KG1 (cell line): ENCODE results near the gene EPHA6.
"Not testable (repeated sequence)": the region's sequence is repeated elsewhere in the genome, so short reads cannot be mapped to it uniquely, and the experiment has no call there.

Source experiments
- DNase-seq: peaks from one replicate; lab custom pipeline; 2025; lab: John Stamatoyannopoulos, UW

Gene EPHA6

GRCh38 chr3:97470481-97470880 is 656.1 kb downstream of the EPHA6 start:
- no peak for DNase-seq

DNA sequence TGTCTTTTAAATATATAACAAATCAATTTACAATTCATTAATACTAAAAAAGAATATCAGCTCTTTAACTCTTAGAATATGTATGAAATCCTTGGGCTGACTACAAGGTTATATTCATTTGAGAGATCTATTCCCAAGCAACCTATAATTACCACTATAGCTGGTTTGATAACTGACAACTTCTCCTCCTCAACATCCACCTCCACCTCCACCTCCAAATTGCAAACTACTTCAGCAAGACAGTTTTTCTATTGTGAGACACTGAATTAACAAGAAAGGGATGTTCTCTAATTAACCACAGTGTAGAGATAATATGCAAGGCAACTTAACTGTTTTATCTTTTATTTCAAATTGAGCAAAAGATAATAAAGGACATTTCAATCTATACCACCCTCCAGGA is 665.3 kb downstream of the EPHA6 start:
- DNase-seq = no peak

DNA sequence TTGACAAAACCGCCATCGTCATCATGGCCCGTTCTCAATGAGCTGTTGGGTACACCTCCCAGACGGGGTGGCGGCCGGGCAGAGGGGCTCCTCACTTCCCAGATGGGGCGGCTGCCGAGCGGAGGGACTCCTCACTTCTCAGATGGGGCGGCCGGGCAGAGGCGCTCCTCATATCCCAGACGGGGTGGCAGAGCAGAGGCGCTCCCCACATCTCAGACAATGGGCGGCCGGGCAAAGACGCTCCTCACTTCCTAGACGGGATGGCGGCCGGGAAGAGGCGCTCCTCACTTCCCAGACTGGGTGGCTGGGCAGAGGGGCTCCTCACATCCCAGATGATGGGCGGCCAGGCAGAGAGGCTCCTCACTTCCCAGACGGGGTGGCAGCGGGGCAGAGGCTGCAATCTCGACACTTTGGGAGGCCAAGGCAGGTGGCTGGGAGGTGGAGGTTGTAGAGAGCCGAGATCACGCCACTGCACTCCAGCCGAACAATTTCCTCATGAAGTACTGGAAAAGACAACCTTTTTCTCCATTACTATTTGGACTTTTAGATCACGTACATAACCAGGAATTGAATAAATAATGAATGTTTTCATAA is 666.4 kb downstream of the EPHA6 start:
- DNase-seq = not testable (repeated sequence)

DNA sequence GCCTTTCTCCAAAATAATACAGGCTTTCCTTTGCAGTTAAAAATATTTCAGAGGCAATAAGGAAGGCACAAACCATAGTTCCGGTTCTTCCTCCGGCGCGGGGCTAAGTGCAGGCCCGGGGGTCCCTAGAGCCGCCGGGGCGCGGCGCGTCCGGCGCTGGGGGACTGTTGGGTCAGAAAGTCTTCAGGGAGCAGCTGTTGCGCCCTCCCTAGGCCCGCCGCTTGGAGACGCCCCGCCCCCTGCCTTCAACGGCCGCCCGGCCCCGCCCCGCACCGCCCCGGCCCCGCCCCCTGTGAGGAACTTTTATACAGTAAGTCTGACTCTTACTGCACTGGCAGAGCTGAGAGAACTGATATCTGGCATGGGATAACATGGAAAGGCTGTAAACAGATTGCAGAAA is 667.0 kb downstream of the EPHA6 start:
- no peak for DNase-seq

- no peak for DNase-seq
Measured at GRCh38 chr3:97485206-97485605, 670.8 kb downstream of the EPHA6 start.

DNA sequence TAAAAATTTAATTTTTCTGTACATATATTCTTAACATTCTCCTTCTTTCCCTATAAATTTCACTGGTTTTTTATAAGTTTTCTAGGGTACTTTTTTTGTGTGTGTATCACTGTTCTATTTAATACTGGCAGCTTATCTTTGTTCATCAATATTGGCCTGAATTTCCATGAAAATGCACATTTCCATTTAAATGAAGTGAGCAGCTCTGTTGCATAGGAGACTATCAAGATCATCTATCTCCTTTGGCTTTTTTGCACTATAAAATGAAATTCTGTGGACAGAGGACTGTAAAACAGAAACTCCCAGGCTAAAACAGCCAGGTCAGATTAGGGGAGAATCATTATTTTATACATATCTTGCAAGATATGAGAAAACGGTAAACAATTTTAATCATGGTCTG is 673.2 kb downstream of the EPHA6 start:
- no peak for DNase-seq

DNA sequence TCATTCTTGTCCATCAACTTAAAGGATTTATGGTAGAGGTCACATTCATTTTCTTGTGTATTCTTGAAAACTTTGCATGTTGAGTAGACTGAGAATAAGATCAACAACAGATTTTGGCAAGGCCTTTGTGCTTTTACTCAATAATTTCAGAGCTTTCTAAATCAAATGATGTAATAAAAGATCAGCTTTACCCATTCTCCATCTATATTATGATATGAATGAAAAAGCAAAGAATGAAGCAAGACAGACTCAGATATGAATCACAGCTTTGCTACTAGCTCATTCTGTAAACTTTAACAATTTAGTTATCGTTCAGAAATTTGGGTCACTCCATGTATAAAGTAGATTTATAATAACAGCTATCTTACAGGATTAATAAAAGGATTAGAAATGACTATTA is 674.3 kb downstream of the EPHA6 start:
- no peak for DNase-seq

GRCh38 chr3:97495896-97496295 is 681.5 kb downstream of the EPHA6 start:
- no peak for DNase-seq

- DNase-seq = no peak
Measured at GRCh38 chr3:97497138-97497537, 682.7 kb downstream of the EPHA6 start.

GRCh38 chr3:97504463-97504862 is 690.1 kb downstream of the EPHA6 start:
- DNase-seq = no peak

GRCh38 chr3:97510795-97511194 is 696.4 kb downstream of the EPHA6 start:
- no peak for DNase-seq

DNA sequence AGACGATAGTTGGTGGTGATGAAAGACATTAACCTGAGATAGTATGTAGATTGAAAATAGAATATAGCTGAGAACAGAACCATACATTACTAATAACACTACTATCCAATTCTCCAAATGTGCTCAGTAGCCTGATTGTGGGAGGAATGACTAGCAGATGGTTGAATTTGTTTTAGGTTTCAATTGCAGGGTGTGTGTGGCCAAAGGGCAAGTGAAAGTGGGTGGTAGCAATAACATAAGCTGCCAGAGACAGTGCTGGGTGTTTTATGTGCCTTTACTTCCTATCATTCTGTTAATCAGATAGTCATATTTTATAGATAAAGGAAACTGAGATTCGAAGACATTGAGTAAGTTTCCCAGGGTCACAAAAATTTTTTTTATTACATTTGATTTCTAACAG is 700.7 kb downstream of the EPHA6 start:
- DNase-seq = no peak

GRCh38 chr3:97530691-97531090 is 716.3 kb downstream of the EPHA6 start:
- no peak for DNase-seq

- DNase-seq = not testable (repeated sequence)
Measured at GRCh38 chr3:97547573-97547972, 733.2 kb downstream of the EPHA6 start.

DNA sequence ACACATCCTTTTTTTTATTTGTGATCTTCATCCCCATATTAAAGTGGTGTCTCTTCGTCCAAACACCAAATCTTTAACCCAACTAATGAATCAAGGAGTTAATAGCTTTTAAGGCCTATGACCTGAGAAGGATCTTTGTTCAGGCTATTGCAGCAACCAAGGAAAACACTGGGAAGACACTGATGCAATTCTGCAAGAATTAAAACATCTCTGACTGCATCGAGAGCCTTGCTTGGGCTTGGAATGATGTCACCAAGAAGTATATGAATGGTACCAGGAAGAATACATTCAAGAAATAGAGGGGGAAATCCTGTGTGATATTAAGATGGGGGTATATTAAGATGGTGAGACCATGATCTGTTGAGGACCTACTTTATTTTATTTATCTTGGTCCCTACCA is 736.0 kb downstream of the EPHA6 start:
- DNase-seq = no peak

- no peak for DNase-seq
Measured at GRCh38 chr3:97552186-97552585, 737.8 kb downstream of the EPHA6 start.

DNA sequence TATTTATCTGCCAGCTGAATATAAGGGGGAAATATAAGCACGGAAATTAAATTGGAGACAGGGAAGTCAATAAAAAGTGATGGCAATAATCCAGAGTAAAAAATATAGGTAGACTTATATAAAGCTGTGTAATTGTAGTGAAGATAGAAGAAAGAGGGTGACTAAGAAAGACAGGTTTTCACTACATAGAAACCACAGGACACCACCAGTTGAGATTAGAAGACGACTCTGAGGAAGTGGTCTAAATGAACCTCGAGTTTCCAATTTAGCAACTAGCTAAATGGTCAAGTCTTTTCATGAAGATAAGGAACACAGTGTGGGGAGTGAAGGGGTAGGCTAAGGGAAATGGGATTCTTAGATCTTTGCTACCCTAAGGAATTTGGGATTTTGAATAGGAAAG is 761.3 kb downstream of the EPHA6 start:
- no peak for DNase-seq

DNA sequence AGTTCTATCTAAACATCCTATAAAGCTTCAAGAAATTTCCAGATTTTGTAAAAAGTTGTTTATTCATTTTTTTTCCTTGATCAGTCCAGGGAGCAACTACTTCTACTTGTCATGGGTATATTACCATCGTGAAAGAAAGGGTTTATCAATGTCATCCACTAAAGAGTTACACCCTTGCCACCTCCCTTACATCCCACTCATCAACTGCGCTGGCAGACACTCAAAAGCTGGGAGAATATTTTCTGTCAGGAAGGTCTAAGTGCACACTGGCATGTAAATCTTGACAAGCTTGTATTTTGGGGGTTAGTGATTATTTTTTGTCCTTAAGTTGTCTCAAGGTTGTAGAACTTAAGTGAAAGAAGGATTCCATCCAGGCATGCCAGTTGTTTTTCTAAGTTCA is 761.8 kb downstream of the EPHA6 start:
- no peak for DNase-seq

DNA sequence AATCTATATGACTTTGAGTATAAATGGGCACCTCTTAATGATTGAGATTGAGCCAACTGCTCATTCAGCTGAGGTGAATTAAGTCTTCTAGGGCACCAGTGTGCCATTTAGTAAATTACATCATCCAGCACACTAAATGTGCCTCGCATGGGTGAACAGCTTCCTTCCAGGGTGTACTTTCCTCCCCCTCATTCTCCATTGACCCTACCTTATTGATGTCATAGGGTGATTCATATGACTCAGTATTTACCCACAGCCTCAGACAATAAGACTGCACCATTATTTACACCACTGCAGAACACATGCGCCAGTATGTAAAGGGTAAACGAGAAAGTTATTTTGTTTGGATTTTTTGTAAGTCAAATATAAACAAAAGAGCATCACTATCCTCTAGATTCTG is 765.0 kb downstream of the EPHA6 start:
- DNase-seq = no peak

- DNase-seq = no peak
Measured at GRCh38 chr3:97610626-97611025, 796.2 kb downstream of the EPHA6 start.

- DNase-seq = no peak
Measured at GRCh38 chr3:97612632-97613031, 798.2 kb downstream of the EPHA6 start.

DNA sequence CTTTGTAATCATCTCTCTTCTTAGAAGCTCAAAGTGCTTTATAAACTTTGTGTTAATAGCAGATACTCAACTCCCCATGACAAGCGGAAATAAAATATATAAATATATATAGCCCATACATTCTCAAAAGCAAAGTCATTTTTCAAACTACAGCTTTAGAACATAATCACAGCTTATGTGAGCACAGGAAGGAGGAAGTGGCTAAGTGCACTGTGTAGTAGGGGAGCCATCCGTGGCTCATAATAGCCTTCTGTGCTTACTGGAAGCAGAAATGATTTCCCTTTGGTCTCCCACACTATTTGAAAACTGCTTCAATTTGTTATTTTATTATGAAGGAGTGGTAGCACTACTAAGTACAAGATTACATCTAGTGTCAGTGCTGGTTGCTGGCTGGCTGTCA is 798.7 kb downstream of the EPHA6 start:
- no peak for DNase-seq

DNA sequence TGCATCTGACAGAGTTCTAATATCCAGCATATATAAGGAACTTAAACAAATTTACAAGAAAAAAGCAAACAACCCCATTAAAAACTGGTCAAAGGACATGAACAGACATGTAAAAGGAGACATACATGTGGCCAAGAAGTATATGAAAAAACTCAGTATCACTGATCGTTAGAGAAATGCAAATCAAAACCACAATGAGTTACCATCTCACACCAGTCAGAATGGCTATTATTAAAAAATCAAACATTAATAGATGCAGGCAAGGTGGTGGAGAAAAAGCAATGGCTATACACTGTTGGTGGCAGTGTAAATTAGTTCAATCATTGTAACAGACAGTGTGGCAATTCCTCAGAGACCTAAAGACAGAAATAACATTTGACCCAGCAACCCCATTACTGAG is 806.1 kb downstream of the EPHA6 start:
- DNase-seq = not testable (repeated sequence)

DNA sequence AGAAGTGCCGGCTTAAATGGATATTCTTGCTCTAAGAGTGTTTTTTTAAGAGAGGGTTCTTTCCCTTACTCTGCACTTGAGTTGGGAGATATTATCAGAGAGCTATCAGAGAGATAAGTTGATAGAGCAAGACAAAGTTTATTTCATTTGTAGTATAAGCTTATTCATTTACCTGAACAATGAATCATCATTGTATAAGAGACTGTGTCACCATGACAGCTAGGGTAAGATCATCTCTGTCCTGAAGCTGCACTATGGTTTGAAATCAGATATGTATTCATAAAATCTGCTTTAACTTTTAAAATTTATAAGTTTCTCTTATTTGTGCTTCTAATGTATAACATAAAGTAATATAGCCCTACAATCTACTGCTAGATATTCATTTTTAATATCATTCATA is 822.1 kb downstream of the EPHA6 start:
- no peak for DNase-seq

- DNase-seq = no peak
Measured at GRCh38 chr3:97646932-97647331, 832.5 kb downstream of the EPHA6 start.
